Measurements from ENCODE around the gene WDR55.
"Not testable (repeated sequence)": the region's sequence is repeated elsewhere in the genome, so short reads cannot be mapped to it uniquely, and the experiment has no call there.

WDR55 gene

DNA sequence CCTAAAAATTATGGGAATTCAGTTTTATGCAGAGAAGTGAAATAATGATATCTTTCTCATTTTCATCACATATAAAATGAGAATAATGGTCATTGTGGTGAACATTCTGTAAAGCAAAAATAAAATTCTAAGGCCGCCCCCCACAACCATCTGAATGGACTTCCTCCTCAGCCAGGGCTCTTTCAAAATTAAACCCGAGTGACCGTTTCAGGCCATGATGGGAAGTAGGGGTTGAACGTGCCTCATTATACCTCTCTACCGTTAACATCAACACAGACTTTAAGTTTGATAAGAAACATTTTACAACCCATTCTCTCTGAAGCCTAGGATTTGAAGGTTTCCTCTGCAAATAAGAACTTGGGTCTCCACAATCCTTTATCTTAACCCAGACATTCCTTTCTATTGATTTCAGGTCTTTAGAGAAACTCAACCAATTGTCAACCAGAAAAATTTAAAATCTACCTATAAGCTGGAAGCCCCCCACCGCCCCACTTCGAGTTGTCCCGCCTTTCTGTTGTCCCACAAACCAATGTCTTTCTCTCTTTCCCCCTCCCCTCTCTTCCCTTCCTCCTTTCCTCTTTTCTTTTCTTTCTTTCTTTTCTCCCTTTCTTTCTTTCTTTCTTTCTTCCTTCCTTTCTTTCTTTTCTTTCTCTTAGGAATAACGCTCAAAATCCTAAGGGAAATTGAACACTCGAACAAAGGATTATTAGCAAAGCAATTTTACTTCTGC is 27.2 kb upstream of the WDR55 start:
- Mint-ChIP-seq H3K4me3 (no peak overlapping the region), H3K9me3 (no peaks in the 10 kb centered on the region), H3K4me1 (peaks cover 62% of the 10 kb centered on the region), H3K36me3 (peaks cover 7% of the 10 kb centered on the region), H3K27ac (peak overlapping the region; percentile 96)
- DNase-seq (ENCODE audit: low spot score in 2 of 2) (no peak), ATAC-seq (no peak)

GRCh38 chr5:140638898-140639147 is 25.9 kb upstream of the WDR55 start:
- Mint-ChIP-seq H3K4me1 (peaks cover 54% of the 10 kb centered on the region), H3K36me3 (peaks cover 20% of the 10 kb centered on the region), H3K27ac (peak overlapping the region; percentile 96), H3K4me3 (peak overlapping the region; percentile 84)
- DNase-seq (ENCODE audit: low spot score in 2 of 2); H3K9me3 Mint-ChIP-seq; ATAC-seq: not testable (repeated sequence)

GRCh38 chr5:140639148-140639981 is 25.3 kb upstream of the WDR55 start, which contains the start of gene TMCO6:
TSS of gene TMCO6 (plus strand) at chr5:140639451. CDS start at chr5:140639528, 77 bp downstream.
- DNase-seq (ENCODE audit: low spot score in 2 of 2) (peak; percentile 87 to 97), ATAC-seq (peak; percentile 91)
- Mint-ChIP-seq H3K27ac (peak within 1 kb of the TSS; percentile 96), H3K9me3 (no peaks in the 10 kb centered on the region), H3K4me3 (peak within 1 kb of the TSS; percentile 84), H3K4me1 (peaks cover 56% of the 10 kb centered on the region), H3K36me3 (peaks cover 25% of the 10 kb centered on the region)

- DNase-seq (ENCODE audit: low spot score in 2 of 2), result no peak
- Mint-ChIP-seq H3K27ac (peak overlapping the region; percentile 70), H3K4me1 (peaks cover 64% of the 10 kb centered on the region), H3K36me3 (peaks cover 47% of the 10 kb centered on the region), H3K4me3 (no peak overlapping the region), H3K9me3 (no peaks in the 10 kb centered on the region)
- no peak for ATAC-seq
Measured at GRCh38 chr5:140641716-140642115, 23.0 kb upstream of the WDR55 start.

GRCh38 chr5:140642718-140643117 is 22.0 kb upstream of the WDR55 start:
- ATAC-seq (no peak), DNase-seq (ENCODE audit: low spot score in 2 of 2) (no peak)
- H3K9me3 Mint-ChIP-seq, result no peaks in the 10 kb centered on the region
- peak overlapping the region; percentile 70 for H3K27ac Mint-ChIP-seq
- H3K4me1 Mint-ChIP-seq, result peaks cover 65% of the 10 kb centered on the region
- H3K36me3 Mint-ChIP-seq, result peaks cover 52% of the 10 kb centered on the region
- no peak overlapping the region for H3K4me3 Mint-ChIP-seq

GRCh38 chr5:140647042-140647419 is 17.7 kb upstream of the WDR55 start:
- DNase-seq (ENCODE audit: low spot score in 2 of 2), result no peak
- Mint-ChIP-seq H3K27ac (peak overlapping the region; percentile 95), H3K9me3 (no peaks in the 10 kb centered on the region), H3K36me3 (peaks cover 94% of the 10 kb centered on the region), H3K4me1 (peaks cover 58% of the 10 kb centered on the region), H3K4me3 (peak overlapping the region; percentile 88)
- ATAC-seq, result peak; percentile 40

GRCh38 chr5:140658870-140659269 is 5.8 kb upstream of the WDR55 start:
- Mint-ChIP-seq H3K4me1 (peaks cover 5% of the 10 kb centered on the region), H3K27ac (peak overlapping the region; percentile 58), H3K4me3 (no peak overlapping the region), H3K36me3 (peaks cover 96% of the 10 kb centered on the region), H3K9me3 (no peaks in the 10 kb centered on the region)
- DNase-seq (ENCODE audit: low spot score in 2 of 2), result no peak
- no peak for ATAC-seq

GRCh38 chr5:140660371-140660770 is 4.3 kb upstream of the WDR55 start:
- Mint-ChIP-seq H3K36me3 (peaks cover 96% of the 10 kb centered on the region), H3K4me1 (peaks cover 13% of the 10 kb centered on the region)
- not testable (repeated sequence) for ATAC-seq; H3K4me3 Mint-ChIP-seq; H3K27ac Mint-ChIP-seq; H3K9me3 Mint-ChIP-seq; DNase-seq (ENCODE audit: low spot score in 2 of 2)

DNA sequence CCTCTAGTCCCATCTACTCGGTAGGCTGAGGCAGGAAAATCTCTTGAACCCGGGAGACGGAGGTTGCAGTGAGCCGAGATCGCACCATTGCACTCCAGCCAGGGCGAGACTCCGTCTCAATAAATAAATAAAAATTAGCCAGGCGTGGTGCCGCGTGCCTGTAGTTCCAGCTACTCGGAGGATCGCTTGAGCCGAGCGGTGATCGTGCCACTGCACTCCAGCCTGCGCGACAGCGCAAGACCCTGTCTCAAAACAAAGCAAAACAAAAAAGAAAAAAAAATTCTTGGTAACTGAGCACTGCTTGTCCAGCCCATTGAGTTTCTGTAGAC is 710 bp upstream of the WDR55 start:
- no peaks in the 10 kb centered on the region for H3K9me3 Mint-ChIP-seq
- peak overlapping the region; percentile 97 for H3K27ac Mint-ChIP-seq
- ATAC-seq (no peak), DNase-seq (ENCODE audit: low spot score in 2 of 2) (no peak)
- peaks cover 81% of the 10 kb centered on the region for H3K36me3 Mint-ChIP-seq
- H3K4me1 Mint-ChIP-seq, result peaks cover 37% of the 10 kb centered on the region
- peak overlapping the region; percentile 100 for H3K4me3 Mint-ChIP-seq

GRCh38 chr5:140671035-140671434 is 6.3 kb downstream of the WDR55 start:
- not testable (repeated sequence) for H3K27ac Mint-ChIP-seq; DNase-seq (ENCODE audit: low spot score in 2 of 2); H3K9me3 Mint-ChIP-seq; H3K4me3 Mint-ChIP-seq; ATAC-seq
- Mint-ChIP-seq H3K36me3 (peaks cover 88% of the 10 kb centered on the region), H3K4me1 (peaks cover 22% of the 10 kb centered on the region)

DNA sequence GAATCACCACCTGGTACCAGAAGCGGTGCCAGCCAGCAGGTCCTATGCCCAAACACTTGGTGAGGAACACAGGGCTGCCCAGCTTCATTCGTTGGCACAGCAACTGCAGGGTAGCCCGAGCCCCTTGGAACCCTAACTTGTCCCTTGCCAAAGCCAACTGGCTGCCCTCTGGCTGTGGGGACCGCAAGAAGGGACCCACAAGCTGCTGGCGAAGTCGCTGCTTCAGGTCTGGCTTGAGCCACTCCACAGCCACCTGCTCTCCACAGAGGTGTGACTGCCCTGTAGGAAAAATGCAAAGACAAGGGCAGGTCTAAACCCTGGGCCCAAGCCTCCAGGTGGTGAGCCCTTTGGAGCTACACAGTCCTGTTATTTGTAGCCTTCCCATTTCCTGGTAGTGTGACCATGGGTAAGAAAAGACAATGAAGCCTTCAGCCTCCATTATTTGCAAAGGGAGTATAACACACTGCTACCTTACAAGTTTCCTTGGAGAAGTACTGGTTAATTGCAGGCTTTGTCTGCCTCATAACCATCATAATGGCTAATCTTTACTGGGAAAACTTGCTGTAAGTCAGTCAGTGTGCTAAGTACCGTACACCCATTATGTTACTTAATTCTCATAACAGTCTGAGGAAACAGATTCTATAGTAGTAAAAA is 6.9 kb downstream of the WDR55 start:
- no peak for DNase-seq (ENCODE audit: low spot score in 2 of 2)
- Mint-ChIP-seq H3K4me1 (peaks cover 16% of the 10 kb centered on the region), H3K27ac (no peak overlapping the region), H3K4me3 (no peak overlapping the region), H3K36me3 (peaks cover 93% of the 10 kb centered on the region), H3K9me3 (no peaks in the 10 kb centered on the region)
- ATAC-seq, result no peak

- DNase-seq (ENCODE audit: low spot score in 2 of 2), result no peak
- H3K27ac Mint-ChIP-seq, result no peak overlapping the region
- peaks cover 8% of the 10 kb centered on the region for H3K4me1 Mint-ChIP-seq
- no peak overlapping the region for H3K4me3 Mint-ChIP-seq
- H3K9me3 Mint-ChIP-seq, result no peaks in the 10 kb centered on the region
- ATAC-seq, result no peak
- peaks cover 97% of the 10 kb centered on the region for H3K36me3 Mint-ChIP-seq
Measured at GRCh38 chr5:140672455-140673186, 7.9 kb downstream of the WDR55 start.

GRCh38 chr5:140673187-140673976 is 8.7 kb downstream of the WDR55 start, which contains the start of gene DND1:
TSS of gene DND1 (minus strand) at chr5:140673576. CDS start at chr5:140673542, 34 bp downstream.
- DNase-seq (ENCODE audit: low spot score in 2 of 2) (no peak), ATAC-seq (peak; percentile 6)
- Mint-ChIP-seq H3K4me1 (peaks cover under 1% of the 10 kb centered on the region), H3K36me3 (peaks cover 97% of the 10 kb centered on the region), H3K4me3 (no peak within 1 kb of the TSS), H3K9me3 (no peaks in the 10 kb centered on the region), H3K27ac (peak within 1 kb of the TSS; percentile 60)

GRCh38 chr5:140674211-140674610 is 9.5 kb downstream of the WDR55 start:
- H3K4me1 Mint-ChIP-seq, result no peaks in the 10 kb centered on the region
- DNase-seq (ENCODE audit: low spot score in 2 of 2) (no peak), ATAC-seq (no peak)
- H3K4me3 Mint-ChIP-seq, result no peak overlapping the region
- no peaks in the 10 kb centered on the region for H3K9me3 Mint-ChIP-seq
- peaks cover 97% of the 10 kb centered on the region for H3K36me3 Mint-ChIP-seq
- peak overlapping the region; percentile 60 for H3K27ac Mint-ChIP-seq

Measured in stimulated activated effector memory CD8-positive, alpha-beta T cell treated with anti-CD3 and anti-CD28 coated beads, Interleukin-12 subunit alpha, Interleukin-12 subunit beta, amount 100 ng/mL, for 72 hours (primary cell).